K562 (cell line): ENCODE results near the gene CFAP52. TPM values are rescaled to one million over a fixed set of nuclear protein-coding genes. Genes with fewer than 3 reads are reported as not detected.

Source experiments
- GABPB2 ChIP-seq: fragments of 250-450 bp; sonication (Bioruptor Pico); conservative IDR thresholded peaks from 2 replicates; pipeline ENCODE4 v1.5.1; 2021; ENCODE audit warnings: mild to moderate bottlenecking
- SIRT6 ChIP-seq: IDR thresholded peaks from one replicate; pipeline ENCODE4 v1.6.1; 2012; ENCODE audit warnings: low read depth, mild to moderate bottlenecking, control low read depth, inconsistent platforms, low read length, moderate library complexity
- SRSF3 ChIP-seq: fragments of 200-400 bp; formaldehyde crosslinking; IDR thresholded peaks from 2 replicates; pipeline ENCODE4 v1.6.1; 2016; ENCODE audit warnings: mild to moderate bottlenecking, low read length, moderate library complexity; ENCODE audit not compliant: insufficient read depth
- TCF3 ChIP-seq: sonication (generic); formaldehyde crosslinking; IDR thresholded peaks from 2 replicates; pipeline ENCODE4 v1.4.0; 2020; ENCODE audit warnings: mild to moderate bottlenecking, missing genetic modification reagents
- polyA plus RNA-seq, 8 experiments: library from polyadenylated mRNA; depleted of rRNA in 4 of 8; stranded (reverse) in 5 of 8; unstranded in 3 of 8; fragments of >200 nt; fragmentation: Nextera tagmentation in 2 of 8; fragmentation: Illumina TruSeq in 1 of 8; extraction: Ambion mirVana in 2 of 8; extraction: Trizol in 1 of 8; gene quantifications; 2 replicates each; pipeline versions ENCODE4 v1.2.1 to v1.2.3, GENCODE V29; 2011 to 2014; ENCODE audit warnings: inconsistent platforms in 1 of 8, missing spikeins in 1 of 8
- total RNA-seq, 7 experiments: library from RNA; depleted of rRNA in 6 of 7; stranded (reverse); fragments of >200 nt in 6 of 7; fragmentation: Illumina TruSeq in 2 of 7; extraction: Trizol in 2 of 7; gene quantifications; 2 replicates each; pipeline versions ENCODE4 v1.2.1 to v1.2.3, GENCODE V29; 2011 to 2021; ENCODE audit warnings: low replicate concordance in 1 of 7
- TF ChIP-seq, protein P1 (sequence below): fragments of 250-450 bp; sonication (Bioruptor Pico); IDR thresholded peaks from 2 replicates; pipeline ENCODE4 v1.5.0; 2021; ENCODE audit warnings: mild to moderate bottlenecking, moderate library complexity
- TF ChIP-seq, protein P2 (sequence below): fragments of 250-450 bp; sonication (Bioruptor Pico); IDR thresholded peaks from 2 replicates; pipeline ENCODE4 v1.8.0; 2022; ENCODE audit warnings: moderate library complexity, mild to moderate bottlenecking, inconsistent platforms
- TF ChIP-seq, protein P3 (sequence below): sonication (generic); formaldehyde crosslinking; IDR thresholded peaks from 2 replicates; pipeline ENCODE4 v1.8.1; 2023; ENCODE audit warnings: mild to moderate bottlenecking, missing genetic modification reagents
- TF ChIP-seq, protein P4 (sequence below): fragments of 250-450 bp; sonication (Bioruptor Pico); IDR thresholded peaks from 2 replicates; pipeline ENCODE4 v1.8.0; 2021; ENCODE audit warnings: moderate library complexity, mild to moderate bottlenecking, inconsistent platforms

Gene CFAP52
- total and polyA plus RNA-seq, 9 of the 15 experiments (the other 6 are each of a cell fraction or from before 2014, with no cell fraction given): not detected

DNA sequence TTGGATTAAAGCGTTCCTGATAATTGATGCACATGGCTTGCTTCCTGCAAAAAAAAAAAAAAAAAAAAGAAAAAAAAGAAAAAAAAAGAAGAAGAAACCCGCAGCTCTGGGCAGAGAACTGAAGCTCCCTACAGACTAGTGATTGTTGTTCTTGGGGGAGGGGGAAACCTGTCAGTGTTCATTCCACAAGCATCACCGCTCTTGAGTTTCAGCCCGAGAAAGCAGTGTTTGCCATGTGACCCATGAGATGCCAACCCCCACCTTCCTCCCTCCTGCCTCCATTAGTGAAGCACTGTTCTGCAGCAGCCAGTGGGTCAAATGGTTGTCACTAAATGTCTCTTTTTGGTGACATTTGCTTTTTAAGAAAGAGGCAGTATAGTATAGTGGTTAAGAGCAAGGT lies 70.6 kb downstream of the CFAP52 start (continued):
- TF ChIP-seq, protein P1, sequence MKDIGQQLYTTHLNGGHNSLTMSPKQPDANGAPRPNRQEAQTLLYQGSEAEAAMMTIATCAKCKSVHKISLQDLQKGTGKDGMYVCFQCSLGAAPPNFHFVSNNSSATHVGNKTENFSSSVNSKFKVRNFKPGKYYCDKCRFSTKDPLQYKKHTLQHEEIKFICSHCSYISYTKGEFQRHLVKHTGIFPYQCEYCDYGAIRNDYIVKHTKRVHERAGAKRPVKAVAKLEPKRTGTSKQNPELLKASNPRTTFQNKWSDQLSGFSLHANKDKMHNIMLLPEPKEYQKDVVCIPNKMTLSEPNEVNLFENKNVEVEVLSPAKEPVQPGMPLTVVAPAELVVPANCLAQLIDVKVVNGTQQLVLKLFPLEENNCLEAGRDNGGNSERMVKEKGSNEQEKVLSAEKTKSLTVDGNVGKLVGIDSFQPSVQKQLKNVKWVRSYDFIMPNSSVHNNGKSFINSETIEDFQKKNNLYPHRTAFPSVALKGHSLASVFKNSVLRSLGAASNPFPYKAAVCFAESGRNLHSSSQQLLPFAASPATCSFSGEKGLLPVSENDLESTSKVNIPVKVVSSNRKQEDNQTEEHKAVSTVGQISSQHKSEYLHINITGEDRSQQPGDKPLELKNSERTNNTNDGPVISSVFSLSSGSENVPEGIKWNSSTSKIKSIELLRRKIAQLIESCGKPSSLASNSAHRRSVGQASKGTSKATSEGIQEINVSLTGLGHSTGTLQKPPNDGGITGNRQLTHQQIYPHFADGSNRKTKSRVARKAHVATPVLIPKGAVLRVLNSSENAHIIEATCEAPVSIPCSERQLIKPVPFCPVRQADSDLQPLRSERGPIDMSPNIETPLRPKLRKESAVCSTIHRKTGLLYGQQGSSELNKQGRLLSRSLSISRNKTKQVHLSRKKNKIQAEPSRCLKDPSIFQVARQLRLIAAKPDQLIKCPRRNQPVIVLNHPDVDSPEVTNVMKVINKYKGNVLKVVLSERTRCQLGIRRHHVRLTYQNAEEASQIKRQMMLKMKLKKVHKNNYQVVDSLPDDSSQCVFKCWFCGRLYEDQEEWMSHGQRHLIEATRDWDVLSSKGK (CRISPR knock-in tag): no peak
- TF ChIP-seq TCF3 (CRISPR knock-in tag) (no peak), SRSF3 (no peak), SIRT6 (no peak), GABPB2 (no peak)
- TF ChIP-seq, protein P2, sequence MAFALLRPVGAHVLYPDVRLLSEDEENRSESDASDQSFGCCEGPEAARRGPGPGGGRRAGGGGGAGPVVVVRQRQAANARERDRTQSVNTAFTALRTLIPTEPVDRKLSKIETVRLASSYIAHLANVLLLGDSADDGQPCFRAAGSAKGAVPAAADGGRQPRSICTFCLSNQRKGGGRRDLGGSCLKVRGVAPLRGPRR (CRISPR knock-in tag): no peak
- TF ChIP-seq, protein P3, sequence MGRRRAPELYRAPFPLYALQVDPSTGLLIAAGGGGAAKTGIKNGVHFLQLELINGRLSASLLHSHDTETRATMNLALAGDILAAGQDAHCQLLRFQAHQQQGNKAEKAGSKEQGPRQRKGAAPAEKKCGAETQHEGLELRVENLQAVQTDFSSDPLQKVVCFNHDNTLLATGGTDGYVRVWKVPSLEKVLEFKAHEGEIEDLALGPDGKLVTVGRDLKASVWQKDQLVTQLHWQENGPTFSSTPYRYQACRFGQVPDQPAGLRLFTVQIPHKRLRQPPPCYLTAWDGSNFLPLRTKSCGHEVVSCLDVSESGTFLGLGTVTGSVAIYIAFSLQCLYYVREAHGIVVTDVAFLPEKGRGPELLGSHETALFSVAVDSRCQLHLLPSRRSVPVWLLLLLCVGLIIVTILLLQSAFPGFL (CRISPR knock-in tag): no peak
- TF ChIP-seq, protein P4, sequence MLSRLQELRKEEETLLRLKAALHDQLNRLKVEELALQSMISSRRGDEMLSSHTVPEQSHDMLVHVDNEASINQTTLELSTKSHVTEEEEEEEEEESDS: no peak
